ENCODE data around the gene GABRG3. TPM values are rescaled to one million over a fixed set of nuclear protein-coding genes. Genes with fewer than 3 reads are reported as not detected.
"Not testable (repeated sequence)": the region's sequence is repeated elsewhere in the genome, so short reads cannot be mapped to it uniquely, and the experiment has no call there.

The GABRG3 gene
- total RNA-seq, 2 donors from 2014 or later, result not detected

DNA sequence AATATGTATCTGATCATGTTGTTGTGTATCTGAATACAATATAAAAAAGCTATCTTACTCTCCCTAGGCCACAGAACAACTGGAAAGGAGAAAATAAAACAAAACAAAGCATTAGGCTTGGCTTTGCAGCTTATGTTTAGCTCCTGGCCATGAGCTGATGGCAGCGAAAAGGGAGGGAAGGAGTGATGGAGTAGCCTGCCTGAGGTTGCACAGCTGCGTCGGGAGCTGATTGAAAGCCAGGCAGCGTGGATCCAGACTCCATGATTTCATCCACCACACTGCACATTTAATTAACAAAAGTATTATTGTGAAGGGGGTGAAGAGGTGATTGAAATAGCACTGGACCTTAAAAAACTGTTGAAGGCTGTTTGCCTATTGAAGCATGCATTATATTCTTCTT, 212.2 kb downstream of the GABRG3 start:
- Mint-ChIP-seq H3K36me3 (ENCODE audit: insufficient read depth in 2 of 2) (no peaks in the 10 kb centered on the region), H3K27me3 (ENCODE audit: low read depth) (no peaks in the 10 kb centered on the region), H3K27ac (no peak overlapping the region), H3K4me1 (ENCODE audit: low read depth) (no peaks in the 10 kb centered on the region), H3K9me3 (peaks cover 5 to 12% of the 10 kb centered on the region in 2 donors), H3K4me3 (no peak overlapping the region)
- ATAC-seq (replicated peaks in 1 of 2) (no peak), DNase-seq (no peak)

DNA sequence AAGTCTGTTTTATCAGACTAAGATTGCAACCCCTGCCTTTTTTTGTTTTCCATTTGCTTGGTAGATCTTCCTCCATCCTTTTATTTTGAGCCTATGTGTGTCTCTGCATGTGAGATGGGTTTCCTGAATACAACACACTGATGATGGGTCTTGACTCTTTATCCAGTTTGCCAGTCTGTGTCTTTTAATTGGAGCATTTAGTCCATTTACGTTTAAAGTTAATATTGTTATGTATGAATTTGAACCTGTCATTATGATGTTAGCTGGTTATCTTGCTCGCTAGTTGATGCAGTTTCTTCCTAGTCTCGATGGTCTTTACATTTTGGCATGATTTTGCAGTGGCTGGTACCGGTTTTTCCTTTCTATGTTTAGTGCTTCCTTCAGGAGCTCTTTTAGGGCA, 220.5 kb downstream of the GABRG3 start:
- not testable (repeated sequence) for H3K27ac Mint-ChIP-seq; H3K4me3 Mint-ChIP-seq; H3K4me1 Mint-ChIP-seq (ENCODE audit: low read depth); H3K27me3 Mint-ChIP-seq (ENCODE audit: low read depth); ATAC-seq (replicated peaks in 1 of 2); DNase-seq; H3K36me3 Mint-ChIP-seq (ENCODE audit: insufficient read depth in 2 of 2)
- peaks cover 7 to 11% of the 10 kb centered on the region in 2 donors for H3K9me3 Mint-ChIP-seq

DNA sequence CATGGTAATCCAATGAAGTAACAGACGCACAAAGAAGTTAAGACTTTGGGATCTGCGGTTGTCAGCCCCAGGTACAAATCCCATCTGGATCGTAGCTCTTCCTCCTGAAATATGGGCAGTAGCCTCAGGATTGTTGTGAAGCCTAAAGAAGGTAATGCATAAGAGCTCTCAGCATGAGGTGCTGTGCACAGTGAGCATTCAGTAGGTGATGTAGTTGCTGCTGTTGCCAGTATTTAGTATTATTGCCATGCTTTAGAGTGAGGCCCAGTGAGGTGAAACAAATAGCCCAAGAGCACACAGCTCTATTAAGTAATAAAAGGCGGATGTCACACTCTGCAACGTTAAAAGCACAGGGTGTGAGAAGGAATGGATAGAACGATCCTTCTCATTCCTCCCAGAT, 225.7 kb downstream of the GABRG3 start:
- Mint-ChIP-seq H3K4me3 (no peak overlapping the region), H3K27me3 (ENCODE audit: low read depth) (no peaks in the 10 kb centered on the region), H3K4me1 (ENCODE audit: low read depth) (no peaks in the 10 kb centered on the region), H3K36me3 (ENCODE audit: insufficient read depth in 2 of 2) (peaks cover 0 to 1% of the 10 kb centered on the region in 2 donors), H3K27ac (no peak overlapping the region), H3K9me3 (peaks cover 2 to 11% of the 10 kb centered on the region in 2 donors)
- ATAC-seq (replicated peaks in 1 of 2) (no peak), DNase-seq (no peak)

DNA sequence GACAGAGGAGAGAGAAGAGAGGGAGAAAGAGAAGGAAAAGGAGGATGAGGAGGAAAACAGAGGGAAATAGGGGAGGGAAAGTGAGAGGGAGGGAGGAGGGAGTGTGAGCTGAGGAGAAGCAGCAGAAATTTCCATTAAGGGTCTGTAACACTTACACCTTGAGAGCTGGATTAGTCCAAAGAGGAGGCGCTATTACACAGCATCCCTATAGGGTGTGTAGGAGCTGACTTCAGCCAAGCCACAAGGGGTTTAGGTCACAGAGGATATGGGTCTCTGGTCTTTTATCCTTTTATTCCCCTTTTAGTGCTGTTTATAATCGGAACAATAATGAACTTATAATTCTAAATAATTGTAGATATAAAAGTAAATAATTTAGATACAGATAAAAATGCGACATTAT, 230.4 kb downstream of the GABRG3 start:
- no peak overlapping the region for H3K4me3 Mint-ChIP-seq
- H3K9me3 Mint-ChIP-seq, result peaks cover 11 to 12% of the 10 kb centered on the region in 2 donors
- H3K4me1 Mint-ChIP-seq (ENCODE audit: low read depth), result no peaks in the 10 kb centered on the region
- H3K27me3 Mint-ChIP-seq (ENCODE audit: low read depth), result no peaks in the 10 kb centered on the region
- DNase-seq (no peak), ATAC-seq (replicated peaks in 1 of 2) (no peak)
- no peak overlapping the region for H3K27ac Mint-ChIP-seq
- peaks cover 0 to 1% of the 10 kb centered on the region in 2 donors for H3K36me3 Mint-ChIP-seq (ENCODE audit: insufficient read depth in 2 of 2)

DNA sequence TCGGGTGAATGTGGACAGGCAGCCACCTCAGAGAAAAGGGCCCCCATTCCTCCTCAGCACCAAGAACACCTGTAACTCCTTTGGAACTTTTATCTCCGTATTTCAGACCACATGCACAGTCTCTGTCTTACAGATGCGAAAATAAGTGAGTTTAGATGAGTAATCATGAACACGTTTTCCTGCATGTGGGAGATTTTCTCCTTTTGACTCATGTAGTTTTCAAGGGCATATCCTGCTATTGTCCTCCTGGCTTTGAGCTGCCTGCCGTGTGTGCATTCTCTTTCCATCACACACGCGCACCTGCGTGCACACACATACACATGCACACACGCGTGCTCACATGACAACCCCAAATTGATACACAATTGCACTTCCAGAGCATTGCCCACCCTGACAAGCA, 239.2 kb downstream of the GABRG3 start:
- H3K27me3 Mint-ChIP-seq (ENCODE audit: low read depth), result no peaks in the 10 kb centered on the region
- H3K36me3 Mint-ChIP-seq (ENCODE audit: insufficient read depth in 2 of 2), result peaks cover 0 to 1% of the 10 kb centered on the region in 2 donors
- H3K4me3 Mint-ChIP-seq, result no peak overlapping the region
- peaks cover 10% of the 10 kb centered on the region in 2 donors for H3K9me3 Mint-ChIP-seq
- H3K27ac Mint-ChIP-seq, result no peak overlapping the region
- no peaks in the 10 kb centered on the region for H3K4me1 Mint-ChIP-seq (ENCODE audit: low read depth)
- DNase-seq (no peak), ATAC-seq (replicated peaks in 1 of 2) (no peak)

DNA sequence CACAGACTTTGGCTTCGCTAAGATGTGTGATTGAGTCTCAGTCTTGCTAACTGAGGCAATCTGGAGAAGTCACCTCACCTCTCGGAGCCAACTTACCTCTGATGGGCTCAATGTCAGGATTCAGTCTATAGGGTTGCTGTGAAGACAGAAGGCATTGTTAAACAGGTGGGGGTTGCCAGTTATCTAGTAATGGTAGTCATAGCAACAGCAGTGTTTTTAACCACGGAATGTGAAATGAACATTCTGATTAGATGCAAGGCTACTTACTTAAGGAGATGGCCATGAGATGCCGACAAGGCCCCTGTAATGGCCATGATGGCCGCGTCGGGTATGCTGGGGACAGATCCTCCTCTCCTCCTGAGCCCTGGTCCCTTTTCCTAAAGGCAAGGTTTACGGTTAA, 243.1 kb downstream of the GABRG3 start:
- DNase-seq (no peak), ATAC-seq (replicated peaks in 1 of 2) (no peak)
- H3K4me1 Mint-ChIP-seq (ENCODE audit: low read depth), result no peaks in the 10 kb centered on the region
- H3K4me3 Mint-ChIP-seq, result no peak overlapping the region
- peaks cover 6 to 12% of the 10 kb centered on the region in 2 donors for H3K9me3 Mint-ChIP-seq
- peaks cover 0 to 2% of the 10 kb centered on the region in 2 donors for H3K36me3 Mint-ChIP-seq (ENCODE audit: insufficient read depth in 2 of 2)
- no peak overlapping the region for H3K27ac Mint-ChIP-seq
- H3K27me3 Mint-ChIP-seq (ENCODE audit: low read depth), result no peaks in the 10 kb centered on the region

DNA sequence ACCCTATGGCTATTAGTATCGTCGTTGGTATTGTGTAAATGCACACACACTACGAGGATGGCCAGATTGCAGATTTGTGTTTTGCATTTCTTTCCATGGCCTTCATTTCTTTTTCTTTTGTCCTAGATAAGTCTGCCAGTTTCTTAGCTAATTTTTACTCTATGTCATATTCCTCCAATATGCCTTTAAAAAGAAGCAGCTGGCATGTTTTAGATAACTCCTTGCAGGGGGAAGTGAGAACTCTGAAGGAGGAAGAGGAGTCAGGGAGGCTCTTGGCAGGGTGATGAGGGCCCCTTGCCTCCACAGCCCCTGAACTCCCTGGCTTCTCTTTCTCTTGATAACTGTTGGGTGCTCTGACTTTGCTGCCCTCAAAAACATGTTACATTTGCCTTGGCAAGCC, 244.0 kb downstream of the GABRG3 start:
- no peak overlapping the region for H3K4me3 Mint-ChIP-seq
- H3K9me3 Mint-ChIP-seq, result peaks cover 5 to 12% of the 10 kb centered on the region in 2 donors
- DNase-seq, result no peak

DNA sequence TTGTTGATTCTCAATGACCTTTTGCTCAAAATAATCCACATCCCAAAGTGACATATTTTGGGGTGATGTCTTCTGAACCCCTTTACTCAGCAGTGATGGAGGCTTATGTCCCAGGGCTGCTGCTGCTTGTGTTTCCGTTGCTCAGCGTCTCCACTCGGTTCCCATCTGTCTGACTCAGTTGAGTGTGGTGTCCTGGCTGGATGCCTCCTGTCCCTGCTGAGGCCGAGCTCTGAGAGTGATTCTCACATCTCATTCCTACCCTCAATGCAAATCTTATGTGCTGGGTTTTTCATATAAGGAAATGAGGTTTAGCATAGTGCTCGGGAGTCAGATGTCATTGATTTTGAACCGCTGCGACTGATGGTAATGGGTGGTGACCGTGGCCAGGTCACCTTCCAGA, 247.4 kb downstream of the GABRG3 start:
- Mint-ChIP-seq H3K27ac (no peak overlapping the region), H3K9me3 (peaks cover 0 to 9% of the 10 kb centered on the region in 2 donors), H3K4me3 (no peak overlapping the region), H3K27me3 (ENCODE audit: low read depth) (no peaks in the 10 kb centered on the region), H3K4me1 (ENCODE audit: low read depth) (no peaks in the 10 kb centered on the region), H3K36me3 (ENCODE audit: insufficient read depth in 2 of 2) (peaks cover 0 to 2% of the 10 kb centered on the region in 2 donors)
- no peak for ATAC-seq (replicated peaks in 1 of 2)
- no peak for DNase-seq

More for the DNA sequence above, 244.0 kb downstream of the GABRG3 start:
- Mint-ChIP-seq H3K36me3 (ENCODE audit: insufficient read depth in 2 of 2) (peaks cover 0 to 2% of the 10 kb centered on the region in 2 donors), H3K27ac (no peak overlapping the region), H3K27me3 (ENCODE audit: low read depth) (no peaks in the 10 kb centered on the region), H3K4me1 (ENCODE audit: low read depth) (no peaks in the 10 kb centered on the region)
- no peak for ATAC-seq (replicated peaks in 1 of 2)

DNA sequence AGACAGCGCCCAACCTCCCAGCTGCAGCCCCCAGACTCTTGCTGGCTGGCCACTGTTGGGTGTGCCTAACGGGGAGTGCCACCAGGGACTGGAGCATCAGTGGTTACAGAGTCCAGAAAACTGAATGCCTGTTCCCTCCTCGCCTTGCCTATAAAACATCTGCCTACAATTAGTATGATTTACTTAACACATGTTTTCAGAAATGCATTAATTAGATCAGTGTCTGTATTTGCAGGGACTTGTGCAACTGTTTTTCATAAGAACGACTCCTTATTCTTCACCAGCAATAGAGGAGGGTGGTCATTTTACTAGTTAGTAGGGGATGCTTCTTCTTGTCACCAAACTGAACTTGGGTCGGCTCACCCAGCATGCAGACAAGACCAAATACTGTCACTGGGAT, 248.7 kb downstream of the GABRG3 start:
- ATAC-seq (replicated peaks in 1 of 2) (no peak), DNase-seq (no peak)
- no peak overlapping the region for H3K27ac Mint-ChIP-seq
- no peaks in the 10 kb centered on the region for H3K4me1 Mint-ChIP-seq (ENCODE audit: low read depth)
- no peaks in the 10 kb centered on the region for H3K27me3 Mint-ChIP-seq (ENCODE audit: low read depth)
- H3K36me3 Mint-ChIP-seq (ENCODE audit: insufficient read depth in 2 of 2), result peaks cover 0 to 2% of the 10 kb centered on the region in 2 donors
- H3K9me3 Mint-ChIP-seq, result peaks cover 0 to 9% of the 10 kb centered on the region in 2 donors
- H3K4me3 Mint-ChIP-seq, result no peak overlapping the region

DNA sequence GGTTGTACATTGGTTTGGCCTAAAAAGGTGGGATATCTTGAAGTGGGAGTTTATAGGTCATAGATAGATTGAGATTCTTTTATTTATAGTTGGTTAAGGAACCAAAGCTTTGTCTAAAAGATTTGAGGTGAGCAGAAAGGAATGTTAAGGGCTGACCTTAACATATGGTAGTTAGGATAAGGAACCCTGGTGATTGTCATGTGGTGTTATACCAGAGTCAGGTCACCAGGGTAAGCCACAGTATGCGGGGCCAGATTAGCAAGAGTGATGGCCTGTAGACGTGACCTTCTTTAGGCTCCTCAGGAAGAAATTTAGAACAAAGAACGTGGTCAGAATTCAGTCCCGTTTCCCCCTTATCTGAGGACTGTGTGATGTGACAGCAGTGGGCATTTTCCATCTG, 249.2 kb downstream of the GABRG3 start:
- DNase-seq, result no peak
- H3K4me3 Mint-ChIP-seq, result no peak overlapping the region
- H3K9me3 Mint-ChIP-seq, result peaks cover 0 to 9% of the 10 kb centered on the region in 2 donors
- no peaks in the 10 kb centered on the region for H3K4me1 Mint-ChIP-seq (ENCODE audit: low read depth)
- H3K27me3 Mint-ChIP-seq (ENCODE audit: low read depth), result no peaks in the 10 kb centered on the region
- peaks cover 0 to 2% of the 10 kb centered on the region in 2 donors for H3K36me3 Mint-ChIP-seq (ENCODE audit: insufficient read depth in 2 of 2)
- ATAC-seq (replicated peaks in 1 of 2), result no peak
- H3K27ac Mint-ChIP-seq, result no peak overlapping the region

DNA sequence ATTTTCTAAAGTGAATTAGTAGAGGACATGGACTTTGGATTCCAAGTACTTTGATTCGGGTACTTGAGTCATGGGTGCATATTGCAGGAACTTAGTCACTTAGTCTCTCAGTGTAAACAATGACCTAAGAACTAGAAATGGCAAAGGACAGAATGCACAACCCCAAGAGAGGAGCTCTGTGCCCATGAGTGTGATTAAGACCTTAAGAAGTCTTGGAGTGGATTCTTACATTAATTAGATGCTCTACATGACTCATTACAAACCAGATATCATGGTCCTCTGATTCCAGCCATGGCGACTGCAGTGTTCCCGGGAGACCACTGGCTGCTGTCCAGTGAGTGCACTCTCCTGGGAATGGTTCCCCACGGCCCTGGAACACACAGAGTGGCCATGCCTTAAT, 251.5 kb downstream of the GABRG3 start:
- no peak for DNase-seq
- no peak for ATAC-seq (replicated peaks in 1 of 2)
- H3K4me3 Mint-ChIP-seq, result no peak overlapping the region
- H3K36me3 Mint-ChIP-seq (ENCODE audit: insufficient read depth in 2 of 2), result peaks cover 0 to 2% of the 10 kb centered on the region in 2 donors
- no peak overlapping the region for H3K27ac Mint-ChIP-seq
- no peaks in the 10 kb centered on the region for H3K4me1 Mint-ChIP-seq (ENCODE audit: low read depth)
- peaks cover 2% of the 10 kb centered on the region in 2 donors for H3K9me3 Mint-ChIP-seq
- H3K27me3 Mint-ChIP-seq (ENCODE audit: low read depth), result no peaks in the 10 kb centered on the region

DNA sequence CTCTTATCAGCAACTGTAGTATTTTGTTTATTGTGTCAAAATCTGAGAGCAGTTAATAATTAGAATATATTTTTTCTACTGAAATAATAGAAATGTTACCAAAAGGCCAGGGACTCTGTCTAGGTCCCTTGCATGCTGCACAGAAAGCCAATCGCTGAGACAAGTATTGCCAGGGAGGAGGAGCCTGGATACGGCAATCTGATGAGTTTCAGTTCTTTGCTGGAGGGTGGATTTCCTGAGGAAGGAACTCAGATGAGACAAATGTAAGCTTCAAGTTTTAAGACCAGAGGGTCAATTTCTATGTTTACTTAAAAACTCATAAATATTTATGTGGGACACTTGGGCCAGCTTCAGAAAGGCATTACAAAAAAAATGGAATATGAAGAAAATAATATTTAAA, 252.2 kb downstream of the GABRG3 start:
- no peak overlapping the region for H3K4me3 Mint-ChIP-seq
- ATAC-seq (replicated peaks in 1 of 2), result no peak
- no peak for DNase-seq
- no peak overlapping the region for H3K27ac Mint-ChIP-seq
- no peaks in the 10 kb centered on the region for H3K27me3 Mint-ChIP-seq (ENCODE audit: low read depth)
- peaks cover 0 to 3% of the 10 kb centered on the region in 2 donors for H3K9me3 Mint-ChIP-seq
- peaks cover 0 to 2% of the 10 kb centered on the region in 2 donors for H3K36me3 Mint-ChIP-seq (ENCODE audit: insufficient read depth in 2 of 2)
- no peaks in the 10 kb centered on the region for H3K4me1 Mint-ChIP-seq (ENCODE audit: low read depth)

DNA sequence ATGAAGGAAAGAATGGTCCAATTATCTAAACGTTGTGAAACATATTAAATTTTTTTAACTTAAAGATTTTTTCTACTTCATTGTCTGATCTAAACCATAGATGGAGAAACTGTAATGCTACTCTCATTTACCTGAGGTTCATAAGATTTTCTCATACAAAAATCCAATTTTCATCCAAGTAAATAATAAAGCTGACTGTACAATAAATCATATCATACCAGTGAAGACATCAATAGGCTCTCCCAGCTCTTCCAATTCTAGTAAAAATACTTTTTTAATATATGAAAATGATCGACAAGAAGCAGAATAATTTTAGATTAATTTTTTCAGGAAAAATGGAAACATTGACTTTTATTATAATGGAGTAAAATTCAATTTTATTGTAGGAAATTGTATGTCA, 260.8 kb downstream of the GABRG3 start:
- Mint-ChIP-seq H3K4me3 (no peak overlapping the region), H3K27me3 (ENCODE audit: low read depth) (no peaks in the 10 kb centered on the region), H3K4me1 (ENCODE audit: low read depth) (no peaks in the 10 kb centered on the region), H3K36me3 (ENCODE audit: insufficient read depth in 2 of 2) (no peaks in the 10 kb centered on the region), H3K27ac (no peak overlapping the region), H3K9me3 (peaks cover 2 to 6% of the 10 kb centered on the region in 2 donors)
- DNase-seq (no peak), ATAC-seq (replicated peaks in 1 of 2) (no peak)

DNA sequence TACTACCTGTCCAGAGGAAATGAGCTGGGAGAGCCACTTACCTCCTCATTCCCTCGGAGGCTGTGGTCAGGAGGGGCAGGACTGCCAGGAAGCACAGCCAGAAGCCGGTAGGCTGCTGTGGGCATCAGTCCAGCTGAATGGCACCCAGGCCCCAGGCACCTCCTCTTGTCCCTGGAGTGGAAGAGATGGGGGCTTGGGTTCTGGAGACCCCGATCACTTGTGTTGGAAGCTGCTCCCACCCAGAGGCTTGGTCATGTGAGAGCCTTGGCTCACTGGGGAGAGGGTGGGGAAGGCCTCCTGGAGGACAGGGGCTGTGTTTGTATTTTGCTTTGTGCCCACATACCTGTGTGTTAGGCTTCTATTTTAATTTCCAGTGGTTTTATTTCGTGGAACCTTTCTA, 261.9 kb downstream of the GABRG3 start:
- no peak overlapping the region for H3K4me3 Mint-ChIP-seq
- no peak for DNase-seq
- peaks cover 2 to 6% of the 10 kb centered on the region in 2 donors for H3K9me3 Mint-ChIP-seq
- no peaks in the 10 kb centered on the region for H3K27me3 Mint-ChIP-seq (ENCODE audit: low read depth)
- no peaks in the 10 kb centered on the region for H3K36me3 Mint-ChIP-seq (ENCODE audit: insufficient read depth in 2 of 2)
- no peaks in the 10 kb centered on the region for H3K4me1 Mint-ChIP-seq (ENCODE audit: low read depth)
- no peak for ATAC-seq (replicated peaks in 1 of 2)
- H3K27ac Mint-ChIP-seq, result no peak overlapping the region
